HUES6 (cell line): ENCODE results near the gene MYL11.

Source experiments
- H3K27ac ChIP-seq: 2 replicates; pipeline ENCODE4 v1.7.0; 2013; ENCODE audit warnings: low read depth, mild to moderate bottlenecking, low read length, inconsistent platforms
- H3K27me3 ChIP-seq: 2 replicates; pipeline ENCODE4 v1.6.1; 2013; ENCODE audit warnings: low read length; ENCODE audit not compliant: control insufficient read depth, insufficient read depth
- H3K36me3 ChIP-seq: 2 replicates; pipeline ENCODE4 v1.6.1; 2013; ENCODE audit warnings: low read length; ENCODE audit not compliant: control insufficient read depth, insufficient read depth
- H3K4me1 ChIP-seq: 2 replicates; pipeline ENCODE4 v1.6.1; 2013; ENCODE audit warnings: low read length; ENCODE audit not compliant: control insufficient read depth, insufficient read depth
- H3K4me3 ChIP-seq: 2 replicates; pipeline ENCODE4 v1.5.1; 2013; ENCODE audit warnings: low read depth, low read length
- H3K9ac ChIP-seq: one replicate; pipeline ENCODE4 v1.6.1; 2013; ENCODE audit warnings: mild to moderate bottlenecking, low read length
- H3K9me3 ChIP-seq: 2 replicates; pipeline ENCODE4 v1.6.1; 2013; ENCODE audit warnings: low read depth, low read length; ENCODE audit not compliant: control insufficient read depth, insufficient read depth

Gene MYL11

GRCh38 chr16:30416624-30417528 lies 42.3 kb downstream of the MYL11 start:
- H3K36me3 ChIP-seq: peaks cover 40% of the 10 kb centered on the region
- H3K4me1 ChIP-seq: peaks cover 11% of the 10 kb centered on the region
- H3K9ac ChIP-seq: peak overlapping the region; percentile 60
- H3K4me3 ChIP-seq: peak overlapping the region; percentile 66
- no peaks in the 10 kb centered on the region for H3K9me3 ChIP-seq
- no peaks in the 10 kb centered on the region for H3K27me3 ChIP-seq
- H3K27ac ChIP-seq: no peak overlapping the region

GRCh38 chr16:30417529-30418349 lies 43.1 kb downstream of the MYL11 start:
- Histone ChIP-seq H3K4me3 (peak overlapping the region; percentile 66), H3K4me1 (peaks cover 11% of the 10 kb centered on the region), H3K9ac (peak overlapping the region; percentile 60), H3K27me3 (no peaks in the 10 kb centered on the region), H3K27ac (peak overlapping the region; percentile 15; the same call in 1 of the 2 replicates), H3K9me3 (no peaks in the 10 kb centered on the region), H3K36me3 (peaks cover 38% of the 10 kb centered on the region)

GRCh38 chr16:30418350-30419181 lies 44.0 kb downstream of the MYL11 start:
- peak overlapping the region; percentile 60 for H3K9ac ChIP-seq

GRCh38 chr16:30421010-30421409 lies 46.4 kb downstream of the MYL11 start:
- Histone ChIP-seq H3K4me3 (no peak overlapping the region), H3K9me3 (no peaks in the 10 kb centered on the region), H3K4me1 (peaks cover 11% of the 10 kb centered on the region), H3K27ac (no peak overlapping the region), H3K36me3 (peaks cover 45% of the 10 kb centered on the region), H3K9ac (no peak overlapping the region), H3K27me3 (no peaks in the 10 kb centered on the region)

More at GRCh38 chr16:30418350-30419181, 44.0 kb downstream of the MYL11 start:
- peaks cover 34% of the 10 kb centered on the region for H3K36me3 ChIP-seq
- H3K4me1 ChIP-seq: peaks cover 11% of the 10 kb centered on the region
- H3K9me3 ChIP-seq: no peaks in the 10 kb centered on the region
- H3K4me3 ChIP-seq: peak overlapping the region; percentile 66
- H3K27me3 ChIP-seq: no peaks in the 10 kb centered on the region
- H3K27ac ChIP-seq: peak overlapping the region; percentile 15; the same call in 1 of the 2 replicates
